OCI-LY3 (cell line): ENCODE measurements around the gene DRICH1.
"Not testable (repeated sequence)": the region's sequence is repeated elsewhere in the genome, so short reads cannot be mapped to it uniquely, and the experiment has no call there.

ENCODE experiments used
- CTCF ChIP-seq: fragments of 200-600, 300-600 bp; sonication (generic); IDR thresholded peaks from 2 replicates; pipeline ENCODE4 v1.5.1; 2014; ENCODE audit warnings: antibody characterized with exemption, low read length, low read depth
- EZH2phosphoT487 ChIP-seq: fragments of 200-600 bp; shearing (Covaris generic); IDR thresholded peaks from 2 replicates; pipeline ENCODE4 v1.6.1; 2018; ENCODE audit warnings: antibody characterized with exemption, mixed run types, low read depth

GRCh38 chr22:23660381-23660780, 28.3 kb upstream of the DRICH1 start:
- not testable (repeated sequence) for TF ChIP-seq CTCF, EZH2phosphoT487
